GM21717 (cell line): Measurements from ENCODE around the gene RASA4B.
"Not testable (repeated sequence)": the region's sequence is repeated elsewhere in the genome, so short reads cannot be mapped to it uniquely, and the experiment has no call there.

Experiments
- ATAC-seq: cut with Tn5 transposase; IDR thresholded peaks from one replicate; pipeline ENCODE4 v1.9.1; 2021; ENCODE audit warnings: mild to moderate bottlenecking, moderate library complexity; ENCODE audit not compliant: unreplicated experiment

Gene RASA4B

DNA sequence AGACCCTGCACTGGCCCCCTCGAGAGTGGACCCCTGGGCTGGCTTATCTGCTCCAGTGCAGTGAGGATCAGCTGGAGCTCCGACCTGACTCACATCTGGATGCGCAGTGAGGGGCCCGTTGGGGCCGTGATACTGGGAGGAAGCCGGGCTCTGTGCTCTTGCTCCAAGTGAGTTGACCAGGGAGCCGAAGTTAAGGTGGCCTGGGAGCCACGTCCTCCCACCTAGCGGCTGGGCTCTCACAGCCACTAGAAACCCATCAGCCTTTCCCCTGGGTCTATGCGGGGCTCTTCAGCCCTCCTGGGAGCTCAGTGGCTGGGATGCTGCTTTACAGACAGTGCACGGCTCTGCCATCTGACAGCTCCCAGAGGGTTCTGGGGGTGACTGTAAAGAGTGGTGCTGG, 62.0 kb downstream of the RASA4B start:
- no peak for ATAC-seq

DNA sequence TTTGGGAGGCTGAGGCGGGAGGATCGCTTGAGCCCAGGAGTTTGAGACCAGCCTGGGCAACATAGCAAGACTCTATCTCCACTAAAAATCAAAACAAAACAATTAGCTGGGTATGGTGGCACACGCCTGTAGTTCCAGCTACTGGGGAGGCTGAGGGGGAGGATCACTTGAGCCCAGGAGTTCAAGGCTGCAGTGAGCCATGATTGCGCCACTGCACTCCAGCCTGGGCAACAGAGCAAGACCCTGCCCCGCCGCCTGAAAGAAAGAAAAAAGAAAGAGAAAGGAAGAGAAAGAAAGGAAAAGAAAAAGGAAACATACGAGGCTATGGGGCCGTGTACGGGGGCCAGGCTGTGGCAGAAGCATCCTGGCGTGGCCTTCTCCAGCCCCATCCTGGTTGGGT, 62.6 kb downstream of the RASA4B start:
- ATAC-seq, result not testable (repeated sequence)

- ATAC-seq, result no peak
Observed at GRCh38 chr7:102454468-102454867, 63.1 kb downstream of the RASA4B start.

DNA sequence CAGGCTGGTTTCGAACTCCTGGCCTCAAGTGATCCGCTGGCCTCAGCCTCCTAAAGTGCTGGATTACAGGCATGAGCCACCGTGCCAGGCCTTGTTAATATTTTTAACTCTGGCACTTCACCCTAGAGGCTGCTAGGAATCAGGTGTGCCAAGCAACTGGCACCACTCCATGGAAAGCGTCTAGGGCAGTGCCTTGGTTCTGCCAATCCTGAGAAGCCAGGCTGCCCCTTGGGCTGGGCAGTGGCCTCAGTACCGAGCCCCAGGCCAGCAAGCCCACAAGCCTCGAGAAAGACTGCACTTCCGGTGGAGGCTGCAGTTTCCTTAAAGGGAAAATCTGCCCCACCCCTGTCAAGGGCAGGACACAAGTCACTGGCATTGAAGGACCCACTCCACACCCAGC, 64.3 kb downstream of the RASA4B start:
- no peak for ATAC-seq

GRCh38 chr7:102452451-102452850, 65.1 kb downstream of the RASA4B start:
- no peak for ATAC-seq

DNA sequence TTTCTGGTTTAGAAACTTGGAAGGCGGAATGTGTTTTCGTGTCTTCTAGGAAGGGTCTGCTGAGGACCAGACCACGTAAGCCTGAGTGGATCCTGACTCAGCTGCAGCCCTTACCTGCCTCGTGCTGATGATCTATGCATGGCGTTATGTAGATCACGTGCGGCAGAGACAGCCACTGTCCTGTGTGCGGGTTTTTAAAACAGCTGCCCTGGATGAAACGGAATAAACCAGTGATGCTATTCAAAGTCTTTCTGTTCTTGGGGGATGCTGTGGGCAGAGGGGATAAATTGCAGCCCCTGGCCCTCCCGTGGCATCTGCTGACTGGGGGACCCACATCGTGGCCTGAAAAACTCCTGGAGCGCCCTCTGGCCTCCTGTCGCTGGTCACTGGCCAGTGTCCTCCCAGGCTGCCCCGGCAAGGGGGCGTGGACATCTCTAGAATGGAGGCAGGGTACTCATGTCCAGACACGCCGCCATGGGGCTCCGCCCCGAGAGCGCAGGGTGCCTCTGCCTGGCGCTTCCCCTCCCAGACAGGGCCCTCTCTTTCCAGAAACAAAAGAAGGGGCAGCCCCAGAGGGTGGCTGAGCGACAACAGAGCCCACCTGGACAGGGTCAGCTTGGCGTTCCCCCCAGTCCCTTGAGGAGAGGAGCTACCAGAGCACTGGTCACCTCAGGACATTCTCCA, 66.1 kb downstream of the RASA4B start:
- ATAC-seq, result no peak

GRCh38 chr7:102450242-102450641, 67.3 kb downstream of the RASA4B start:
- ATAC-seq, result no peak

GRCh38 chr7:102449136-102449535, 68.4 kb downstream of the RASA4B start:
- ATAC-seq, result no peak

- no peak for ATAC-seq
Observed at GRCh38 chr7:102447311-102447710, 70.3 kb downstream of the RASA4B start.

- no peak for ATAC-seq
Observed at GRCh38 chr7:102446387-102447156, 71.0 kb downstream of the RASA4B start.

DNA sequence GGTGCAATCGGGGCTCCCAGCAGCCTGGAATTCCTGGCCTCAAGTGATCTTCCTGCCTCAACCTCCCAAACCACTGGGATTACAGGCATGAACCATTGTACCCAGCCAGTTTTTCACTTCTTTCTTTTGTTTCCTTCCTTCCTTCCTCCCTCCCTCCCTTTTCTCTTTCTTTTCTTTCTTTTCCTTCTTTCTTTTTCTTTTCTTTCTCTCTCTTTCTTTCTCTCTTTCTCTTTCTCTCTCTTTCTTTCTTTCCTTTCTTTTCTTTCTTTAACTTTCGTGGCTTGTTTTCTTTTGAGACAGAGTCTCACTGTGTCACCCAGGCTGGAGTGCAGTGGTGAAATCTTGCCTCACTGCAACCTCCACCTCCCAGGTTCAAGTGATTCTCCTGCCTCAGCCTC, 71.9 kb downstream of the RASA4B start:
- ATAC-seq, result no peak

- ATAC-seq, result peak; percentile 38
Observed at GRCh38 chr7:102444961-102445673, 72.5 kb downstream of the RASA4B start.

DNA sequence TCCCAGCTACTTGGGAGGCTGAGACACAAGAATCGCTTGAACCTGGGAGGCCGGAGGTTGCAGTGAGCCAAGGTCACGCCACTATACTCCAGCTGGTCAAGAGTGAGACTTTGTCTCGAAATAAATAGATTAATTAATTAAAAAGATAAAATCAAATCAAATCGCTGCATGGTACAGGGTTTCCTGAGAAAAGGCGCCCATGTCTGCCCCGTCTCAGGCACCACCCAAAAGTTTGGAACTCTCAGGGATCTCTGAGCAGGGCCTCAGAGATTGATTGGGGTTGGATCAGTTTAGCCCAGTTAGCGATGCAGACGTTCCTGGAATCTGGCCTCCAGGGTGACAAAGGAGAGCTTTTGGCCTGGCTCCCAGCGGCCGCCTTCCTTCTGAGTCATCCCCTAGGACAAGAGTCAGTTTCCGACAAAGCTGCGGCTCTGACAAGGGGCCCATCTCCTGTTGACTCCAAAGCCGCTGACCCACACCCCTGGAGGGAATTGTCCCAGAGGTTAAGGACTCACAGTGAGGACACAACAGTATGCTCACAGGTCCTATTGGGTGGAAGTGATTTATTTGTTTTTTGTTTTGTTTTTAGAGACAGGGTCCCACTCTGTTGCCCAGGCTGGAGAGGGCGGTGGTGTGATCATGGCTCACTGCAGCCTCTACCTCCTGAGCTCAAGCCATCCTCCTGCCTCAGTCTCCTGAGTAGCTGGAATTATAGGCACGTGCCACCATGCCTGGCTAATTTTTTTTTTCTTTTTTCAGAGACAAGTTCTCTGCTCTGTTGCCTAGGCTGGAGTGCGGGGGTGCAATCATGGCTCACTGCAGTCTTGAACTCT, 77.4 kb downstream of the RASA4B start:
- ATAC-seq, result no peak

DNA sequence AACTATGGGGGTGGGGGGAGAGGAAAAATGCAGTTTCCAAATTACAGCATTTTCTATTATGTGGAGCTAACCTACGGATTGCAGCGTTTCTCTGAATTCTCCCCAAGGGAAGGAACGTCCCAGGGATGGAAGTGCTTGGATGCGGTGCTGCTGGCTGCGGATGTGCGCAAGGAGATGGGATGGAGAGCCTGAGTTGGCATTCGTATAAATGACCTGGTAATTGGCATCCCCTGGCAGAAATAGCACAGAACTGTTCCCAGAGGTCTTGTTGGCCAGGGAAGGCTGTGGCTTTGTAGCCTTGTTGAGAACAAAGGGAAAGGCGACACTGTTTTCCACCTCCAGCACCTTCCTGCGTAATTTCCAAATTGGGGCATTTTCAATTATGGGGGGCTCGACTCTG, 81.5 kb downstream of the RASA4B start:
- ATAC-seq, result no peak

GRCh38 chr7:102434039-102434486, 83.5 kb downstream of the RASA4B start:
- ATAC-seq, result peak; percentile 12

DNA sequence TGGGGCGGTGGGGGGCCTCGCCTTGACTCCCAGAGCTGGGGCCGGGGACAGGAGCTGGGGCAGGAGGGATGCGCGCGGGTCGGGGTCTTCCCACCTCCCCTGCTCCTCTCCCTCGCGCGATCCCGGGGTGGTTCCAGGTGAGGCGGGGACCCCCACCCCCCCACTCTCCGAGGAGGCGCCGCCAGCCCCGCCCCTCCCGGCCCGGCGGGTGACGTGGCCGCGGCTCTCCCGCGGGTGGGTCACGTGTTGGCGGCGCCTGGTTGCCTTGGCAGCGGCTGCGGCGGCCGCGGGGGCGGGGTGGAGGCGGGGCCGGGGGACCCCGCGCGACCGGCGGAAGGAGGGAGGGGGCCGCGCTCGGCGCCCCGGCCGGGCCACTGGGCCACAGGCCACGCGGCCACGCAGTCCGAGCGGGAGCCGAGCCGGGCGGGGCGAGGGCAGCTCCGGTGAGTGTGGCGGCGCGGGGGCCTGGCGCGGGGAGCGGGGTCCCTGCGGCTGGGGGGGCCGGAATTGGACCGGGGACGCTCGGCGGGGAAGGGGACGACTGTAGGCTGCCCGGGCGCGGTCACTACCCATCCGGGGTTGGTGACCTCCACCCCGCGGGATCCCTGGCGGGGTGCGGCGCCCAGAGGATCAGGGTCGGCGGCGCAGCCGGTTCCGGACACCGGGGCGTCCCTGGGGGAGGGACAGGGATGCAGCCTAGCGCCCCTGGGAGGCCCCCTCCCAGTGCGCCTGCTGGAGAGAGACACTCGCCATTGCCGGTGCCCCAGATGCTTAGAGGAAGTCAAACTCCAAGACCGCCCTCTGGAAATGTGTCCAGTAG, 84.1 kb downstream of the RASA4B start, which contains the start of gene ORAI2:
ORAI2 (plus strand) TSS at position 357 of the 820 bp plus-strand sequence. CDS start 5,382 bp downstream, outside the sequence.
- ATAC-seq, result peak; percentile 44
